HG03064 (cell line): ENCODE measurements around the gene ANKEF1.

ENCODE experiments used
- ATAC-seq: cut with Tn5 transposase; IDR thresholded peaks from one replicate; pipeline ENCODE4 v1.9.1; 2021; ENCODE audit warnings: low read depth; ENCODE audit not compliant: unreplicated experiment

Gene ANKEF1

DNA sequence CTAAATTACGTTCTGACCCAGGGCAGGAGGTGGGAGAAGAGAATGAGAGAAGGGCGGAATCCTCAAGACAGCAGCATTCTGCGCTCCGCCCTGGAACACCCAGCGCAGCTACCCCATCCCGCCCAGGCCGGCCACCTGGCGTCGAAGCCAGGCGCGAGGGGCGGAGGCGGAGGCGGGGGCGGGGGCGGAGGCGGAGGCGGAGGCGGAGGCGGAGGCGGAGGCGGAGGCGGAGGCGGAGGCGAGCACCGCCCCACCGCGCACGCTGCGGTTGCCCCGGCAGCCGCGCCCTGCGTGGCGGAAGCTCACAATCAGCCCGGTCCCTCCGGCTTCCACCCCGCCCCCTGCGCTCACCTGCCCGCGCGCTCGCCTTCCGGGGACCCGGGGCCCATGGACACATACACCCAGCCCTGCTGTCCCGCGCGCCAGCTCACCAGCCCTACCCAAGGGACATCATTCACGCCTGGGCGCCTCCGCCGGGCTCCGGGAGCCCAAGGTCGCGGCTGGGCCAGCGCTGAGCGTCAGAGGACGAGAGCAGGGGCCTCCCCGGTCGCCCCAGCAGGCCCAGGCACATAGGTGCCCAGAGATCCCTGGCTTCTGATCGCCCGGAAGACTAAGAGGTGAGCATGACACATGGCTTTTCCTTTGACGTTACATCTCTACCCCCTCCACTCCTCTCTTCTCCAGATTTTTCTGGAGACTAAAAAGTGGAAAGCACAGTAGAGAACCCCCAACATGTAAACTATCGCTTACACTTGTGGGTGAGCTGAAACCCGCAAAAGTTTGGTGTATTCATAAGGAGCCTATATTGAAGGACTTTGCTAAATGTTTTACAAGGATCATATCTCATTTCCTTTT is at the start of gene ANKEF1:
TSS of gene ANKEF1 (plus strand) at position 271 of the 855 bp plus-strand sequence. CDS start 3,315 bp downstream, outside the sequence.
- peak; percentile 91 for ATAC-seq

DNA sequence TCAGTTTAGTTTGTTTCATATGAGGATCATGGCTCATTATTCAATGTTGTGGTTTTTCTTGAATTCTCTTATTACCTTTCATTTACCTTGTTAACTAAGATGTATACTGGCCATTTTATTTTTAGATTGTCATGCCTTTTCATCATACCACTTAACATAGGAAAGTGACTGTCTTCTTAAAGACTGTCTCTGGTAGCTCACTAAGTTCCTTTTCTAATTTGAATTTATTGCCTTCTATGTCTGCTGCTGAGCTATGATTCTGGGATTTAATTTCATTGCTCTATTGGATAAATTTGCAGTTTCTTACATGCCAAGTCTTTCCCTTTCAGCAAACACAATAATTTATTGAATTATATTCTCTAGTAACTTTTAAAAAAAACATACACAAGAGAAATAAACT is 49.5 kb upstream of the ANKEF1 start:
- ATAC-seq, result no peak

- no peak for ATAC-seq
These were observed 49.0 kb upstream of the ANKEF1 start for GRCh38 chr20:9985773-9986172.

- ATAC-seq, result no peak
These were observed 45.6 kb upstream of the ANKEF1 start for GRCh38 chr20:9989066-9989724.

- ATAC-seq, result no peak
These were observed 41.6 kb upstream of the ANKEF1 start for GRCh38 chr20:9993137-9993536.

- ATAC-seq, result no peak
These were observed 40.1 kb upstream of the ANKEF1 start for GRCh38 chr20:9994676-9995075.

- no peak for ATAC-seq
These were observed 39.1 kb upstream of the ANKEF1 start for GRCh38 chr20:9995510-9996272.

- ATAC-seq, result no peak
These were observed 37.8 kb upstream of the ANKEF1 start for GRCh38 chr20:9996944-9997343.

DNA sequence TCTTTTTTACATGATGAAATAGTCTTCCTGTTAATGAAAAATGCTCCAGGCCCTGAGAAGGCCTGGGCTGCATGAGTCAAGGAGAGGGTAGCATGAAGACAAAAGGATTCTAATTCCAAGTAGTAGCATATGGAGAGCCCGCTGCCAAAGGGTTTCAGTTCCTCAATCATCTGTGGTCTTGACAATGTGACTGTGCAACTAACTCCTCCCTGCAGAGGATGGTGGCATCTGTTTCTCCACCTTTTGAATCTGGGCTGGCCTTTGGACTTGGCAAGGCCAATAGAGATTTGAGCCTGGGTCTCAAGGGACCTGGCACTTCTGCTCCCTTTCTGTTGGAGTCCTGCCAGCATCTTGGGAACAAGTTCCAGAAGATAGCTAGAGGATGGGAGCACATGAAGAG is 35.1 kb upstream of the ANKEF1 start:
- ATAC-seq, result no peak

- no peak for ATAC-seq
These were observed 31.9 kb upstream of the ANKEF1 start for GRCh38 chr20:10002866-10003265.

- no peak for ATAC-seq
These were observed 29.9 kb upstream of the ANKEF1 start for GRCh38 chr20:10004900-10005299.

DNA sequence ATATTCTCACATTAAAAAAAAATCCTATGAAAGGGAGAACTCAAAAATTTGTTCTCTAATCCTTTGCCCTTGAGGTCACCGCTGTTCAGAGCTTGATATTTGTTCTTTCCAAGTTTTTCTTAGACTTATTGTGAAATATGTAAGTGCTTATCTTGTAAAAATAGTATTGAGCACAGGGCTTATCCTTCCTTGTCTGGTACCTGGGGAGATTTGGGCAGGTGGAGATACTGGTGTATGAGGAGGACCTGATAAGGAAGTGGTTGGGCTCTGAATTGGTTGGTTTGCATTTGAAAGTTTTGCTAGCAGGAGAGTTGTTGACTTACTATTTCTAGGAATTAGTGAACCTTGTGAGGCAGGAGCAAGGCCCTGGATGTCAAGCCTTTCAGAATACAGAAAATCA is 28.9 kb upstream of the ANKEF1 start:
- no peak for ATAC-seq

DNA sequence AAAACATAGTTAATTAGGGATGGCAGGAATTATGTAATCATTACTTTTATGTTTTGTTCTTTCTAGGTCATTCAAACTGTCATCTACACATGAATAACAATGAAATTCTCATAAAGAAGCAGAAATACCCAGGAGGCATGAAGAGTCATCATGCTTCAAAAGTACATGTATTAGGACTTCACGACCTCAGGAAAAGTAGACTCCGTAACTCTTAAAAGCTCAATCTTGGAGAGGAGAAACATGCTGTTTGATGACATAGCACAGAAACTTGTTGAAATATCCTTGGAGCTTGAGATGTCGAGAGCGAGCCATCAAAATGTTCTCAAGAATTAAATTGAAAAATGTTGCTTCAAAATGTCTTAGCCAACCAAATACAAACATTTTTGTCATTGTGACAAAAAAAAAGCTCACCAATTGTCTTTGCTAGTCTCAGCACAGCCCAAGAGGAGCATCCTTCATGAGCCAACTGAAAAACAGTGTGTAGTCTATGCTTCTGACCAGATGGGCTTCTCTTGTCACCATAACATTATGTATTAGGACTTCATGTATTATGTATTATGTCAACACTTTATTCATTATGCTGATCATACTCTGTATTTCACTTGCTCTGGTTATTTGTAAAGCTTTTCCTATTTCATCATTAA is 28.2 kb upstream of the ANKEF1 start:
- ATAC-seq, result no peak

GRCh38 chr20:10007158-10007557 is 27.6 kb upstream of the ANKEF1 start:
- ATAC-seq, result no peak

GRCh38 chr20:10007747-10008146 is 27.0 kb upstream of the ANKEF1 start:
- no peak for ATAC-seq

DNA sequence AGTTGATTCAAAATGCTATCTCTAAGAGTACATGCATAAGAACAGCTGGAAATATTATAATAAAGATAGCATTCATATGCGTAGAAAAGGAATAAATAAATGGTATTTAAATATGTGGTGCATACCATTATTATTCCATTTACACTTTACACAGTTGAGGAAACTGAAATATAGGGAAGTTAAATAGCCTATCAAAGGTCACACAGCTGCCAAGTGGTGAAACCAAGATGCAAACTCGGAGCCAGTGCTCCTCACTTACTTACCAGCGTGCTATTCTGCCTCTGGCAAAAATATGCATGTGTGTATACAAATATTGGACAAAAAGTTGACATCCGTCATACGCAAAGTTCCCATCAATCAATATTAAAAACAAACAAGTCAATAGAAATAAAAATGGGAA is 22.3 kb upstream of the ANKEF1 start:
- ATAC-seq, result no peak

DNA sequence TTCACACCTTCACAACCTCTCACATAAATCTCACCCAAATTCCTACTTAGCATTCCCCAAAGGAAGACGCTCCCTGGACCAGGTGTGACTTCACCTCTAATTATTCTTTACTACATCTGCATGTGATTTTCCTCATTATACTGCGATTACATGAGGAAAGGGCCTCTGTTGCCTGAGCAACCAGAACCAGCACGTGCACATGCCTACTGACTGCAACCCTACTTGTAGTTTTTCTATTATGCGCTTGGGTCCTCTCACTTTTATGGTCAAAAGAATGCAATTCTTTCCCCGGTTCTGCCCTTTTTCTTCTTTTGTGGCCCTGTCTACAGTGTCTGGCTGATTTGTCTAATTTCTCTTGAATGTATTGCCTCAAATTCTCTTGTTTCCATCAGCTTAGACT is 20.4 kb upstream of the ANKEF1 start:
- ATAC-seq, result no peak

- no peak for ATAC-seq
These were observed 13.8 kb upstream of the ANKEF1 start for GRCh38 chr20:10020937-10021336.

GRCh38 chr20:10022625-10023024 is 12.2 kb upstream of the ANKEF1 start:
- no peak for ATAC-seq

DNA sequence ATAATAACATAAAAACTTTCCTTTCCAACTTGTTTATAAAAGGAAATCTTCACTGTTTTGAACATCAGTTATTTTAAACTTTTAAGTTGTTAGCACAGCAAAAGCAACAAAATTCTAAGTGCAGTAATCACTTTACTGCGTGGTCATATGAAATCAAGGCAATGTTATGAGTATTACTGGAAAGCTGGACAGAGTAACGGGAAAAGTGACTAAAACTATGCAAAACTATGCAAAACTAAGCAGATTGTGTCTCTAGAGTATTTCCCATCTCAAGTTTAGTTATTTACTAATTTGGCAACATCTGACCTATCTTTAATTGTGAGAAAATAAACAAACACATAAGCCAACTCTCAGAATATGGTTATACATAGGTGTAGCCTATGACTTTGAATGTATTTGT is 10.9 kb upstream of the ANKEF1 start:
- ATAC-seq, result no peak
